Ishikawa (cell line): ENCODE measurements around the gene CPPED1.

Experiments used
- CEBPB ChIP-seq: IDR thresholded peaks from 2 replicates; pipeline ENCODE4 v1.6.1; 2012
- CREB1 ChIP-seq: IDR thresholded peaks from 2 replicates; pipeline ENCODE4 v1.6.1; 2012; ENCODE audit warnings: low read depth
- EGR1 ChIP-seq: IDR thresholded peaks from 2 replicates; pipeline ENCODE4 v1.6.1; 2012
- EP300 ChIP-seq: IDR thresholded peaks from 2 replicates; pipeline ENCODE4 v1.6.1; 2012; ENCODE audit warnings: borderline replicate concordance
- FOXM1 ChIP-seq: IDR thresholded peaks from 2 replicates; pipeline ENCODE4 v1.6.1; 2012; ENCODE audit warnings: low read depth, borderline replicate concordance
- MAX ChIP-seq: IDR thresholded peaks from 2 replicates; pipeline ENCODE4 v1.6.1; 2012
- NFIC ChIP-seq: IDR thresholded peaks from 2 replicates; pipeline ENCODE4 v1.6.1; 2012
- RAD21 ChIP-seq: IDR thresholded peaks from 2 replicates; pipeline ENCODE4 v1.6.1; 2012; ENCODE audit warnings: low read depth
- REST ChIP-seq: IDR thresholded peaks from 2 replicates; pipeline ENCODE4 v1.6.1; 2012; ENCODE audit warnings: low read depth, mild to moderate bottlenecking
- TAF1 ChIP-seq: IDR thresholded peaks from 2 replicates; pipeline ENCODE4 v1.6.1; 2012; ENCODE audit warnings: low read depth, mild to moderate bottlenecking
- TCF12 ChIP-seq: IDR thresholded peaks from 2 replicates; pipeline ENCODE4 v1.6.1; 2012; ENCODE audit warnings: low read depth
- TEAD4 ChIP-seq: IDR thresholded peaks from 2 replicates; pipeline ENCODE4 v1.6.1; 2012
- USF1 ChIP-seq: IDR thresholded peaks from 2 replicates; pipeline ENCODE4 v1.6.1; 2012
- YY1 ChIP-seq: IDR thresholded peaks from 2 replicates; pipeline ENCODE4 v1.6.1; 2012; ENCODE audit warnings: low read depth
- ZBTB7A ChIP-seq: IDR thresholded peaks from 2 replicates; pipeline ENCODE4 v1.6.1; 2012; ENCODE audit warnings: low read depth

Gene CPPED1

GRCh38 chr16:12778726-12779125, 25.0 kb downstream of the CPPED1 start:
- TF ChIP-seq ZBTB7A (no peak), TEAD4 (no peak)

GRCh38 chr16:12775656-12776236, 27.9 kb downstream of the CPPED1 start:
- TF ChIP-seq REST, result no peak
- TF ChIP-seq TEAD4, result no peak
- no peak for TF ChIP-seq EGR1
- TF ChIP-seq CEBPB, result no peak
- no peak for TF ChIP-seq NFIC
- no peak for TF ChIP-seq USF1
- TF ChIP-seq TCF12, result no peak
- TF ChIP-seq EP300, result no peak
- no peak for TF ChIP-seq RAD21
- TF ChIP-seq YY1, result no peak
- no peak for TF ChIP-seq FOXM1

GRCh38 chr16:12773221-12773620, 30.5 kb downstream of the CPPED1 start:
- TF ChIP-seq USF1 (no peak), FOXM1 (no peak), MAX (no peak), NFIC (no peak), YY1 (no peak), RAD21 (no peak), TEAD4 (no peak), REST (no peak), ZBTB7A (no peak), TAF1 (no peak), CEBPB (no peak), TCF12 (no peak), EGR1 (no peak), CREB1 (no peak)

- TF ChIP-seq REST (no peak), TCF12 (no peak), FOXM1 (no peak), USF1 (no peak), MAX (no peak), TEAD4 (no peak), EP300 (no peak), RAD21 (no peak), ZBTB7A (no peak), TAF1 (no peak), YY1 (no peak), CREB1 (no peak), NFIC (no peak)
These were observed 32.3 kb downstream of the CPPED1 start for GRCh38 chr16:12771341-12771798.

- no peak for TF ChIP-seq USF1
- TF ChIP-seq EP300, result no peak
- TF ChIP-seq RAD21, result no peak
- TF ChIP-seq MAX, result no peak
- no peak for TF ChIP-seq CEBPB
- no peak for TF ChIP-seq FOXM1
- no peak for TF ChIP-seq TEAD4
- TF ChIP-seq TCF12, result no peak
- TF ChIP-seq TAF1, result no peak
- no peak for TF ChIP-seq YY1
- TF ChIP-seq CREB1, result no peak
These were observed 34.2 kb downstream of the CPPED1 start for GRCh38 chr16:12769525-12769924.
